Choroid plexus epithelial cell (primary cell): ENCODE data around the gene ACVR1C.
"Not testable (repeated sequence)": the region's sequence is repeated elsewhere in the genome, so short reads cannot be mapped to it uniquely, and the experiment has no call there.

Experiments
- DNase-seq: peaks from one replicate; pipeline ENCODE4 v3.0.0-alpha.2; 2010; ENCODE audit warnings: low read depth
- H3K4me3 ChIP-seq: 2 replicates; pipeline ENCODE4 v1.5.1; 2011; ENCODE audit warnings: low read depth, mild to moderate bottlenecking, control low read depth, low read length, moderate library complexity
- CTCF ChIP-seq: conservative IDR thresholded peaks from 2 replicates; pipeline ENCODE4 v1.5.1; 2011; ENCODE audit warnings: low read depth, mild to moderate bottlenecking, control low read depth, inconsistent platforms, low read length, moderate library complexity

ACVR1C gene

GRCh38 chr2:157587576-157587975 is 41.1 kb downstream of the ACVR1C start:
- TF ChIP-seq CTCF, result no peak
- no peak overlapping the region for H3K4me3 ChIP-seq
- DNase-seq, result no peak

- H3K4me3 ChIP-seq, result no peak overlapping the region
- DNase-seq, result no peak
- TF ChIP-seq CTCF, result no peak
These were observed 54.5 kb downstream of the ACVR1C start for GRCh38 chr2:157574165-157574564.

- TF ChIP-seq CTCF, result peak; percentile 36
- no peak overlapping the region for H3K4me3 ChIP-seq
- peak; percentile 15 for DNase-seq
These were observed 55.9 kb downstream of the ACVR1C start for GRCh38 chr2:157572725-157573124.

GRCh38 chr2:157566623-157567022 is 62.0 kb downstream of the ACVR1C start:
- not testable (repeated sequence) for DNase-seq, H3K4me3 ChIP-seq

GRCh38 chr2:157566113-157566512 is 62.6 kb downstream of the ACVR1C start:
- not testable (repeated sequence) for H3K4me3 ChIP-seq

GRCh38 chr2:157565550-157565949 is 63.1 kb downstream of the ACVR1C start:
- no peak for DNase-seq
- H3K4me3 ChIP-seq, result no peak overlapping the region
- TF ChIP-seq CTCF, result no peak

More at GRCh38 chr2:157566113-157566512, 62.6 kb downstream of the ACVR1C start:
- DNase-seq, result not testable (repeated sequence)

GRCh38 chr2:157559890-157560289 is 68.8 kb downstream of the ACVR1C start:
- no peak for DNase-seq
- H3K4me3 ChIP-seq, result no peak overlapping the region
- no peak for TF ChIP-seq CTCF

GRCh38 chr2:157559461-157559860 is 69.2 kb downstream of the ACVR1C start:
- TF ChIP-seq CTCF, result no peak
- no peak for DNase-seq
- no peak overlapping the region for H3K4me3 ChIP-seq
